Activated CD8-positive, alpha-beta T cell treated with anti-CD3 and anti-CD28 coated beads for 36 hours (primary cell): ENCODE results near the gene HMX1. TPM values are rescaled to one million over a fixed set of nuclear protein-coding genes. Genes with fewer than 3 reads are reported as not detected.

Source experiments
- ATAC-seq: fragments of 200-7000 bp; cut with Tn5 transposase; one replicate; pipeline ENCODE4 v1.10.0; 2021; ENCODE audit warnings: mild to moderate bottlenecking, moderate library complexity
- CTCF ChIA-PET: fragments of 350-600 bp; sonication (Branson Sonifier 250); formaldehyde crosslinking; loops from one replicate; lab custom pipeline; 2021; ENCODE audit warnings: antibody characterized with exemption; lab: Charles Lee
- POLR2A ChIA-PET: fragments of 350-600 bp; sonication (Branson Sonifier 250); formaldehyde crosslinking; loops from one replicate; lab custom pipeline; 2021; ENCODE audit warnings: antibody characterized with exemption; lab: Charles Lee
- DNase-seq: peaks from one replicate; pipeline ENCODE4 v3.0.0-alpha.2; 2020
- H3K27ac Mint-ChIP-seq: one replicate; pipeline ENCODE4 v1.8.0; 2021; ENCODE audit warnings: mild to moderate bottlenecking, mixed read lengths
- H3K27me3 Mint-ChIP-seq: one replicate; pipeline ENCODE4 v1.8.0; 2021; ENCODE audit warnings: mixed read lengths
- H3K36me3 Mint-ChIP-seq: one replicate; pipeline ENCODE4 v1.8.0; 2021; ENCODE audit warnings: low read depth, mixed read lengths
- H3K4me1 Mint-ChIP-seq: one replicate; pipeline ENCODE4 v1.8.0; 2021; ENCODE audit warnings: low read depth, mixed read lengths
- H3K4me3 Mint-ChIP-seq: one replicate; pipeline ENCODE4 v1.8.0; 2021; ENCODE audit warnings: mild to moderate bottlenecking, moderate library complexity, mixed read lengths
- H3K9me3 Mint-ChIP-seq: one replicate; pipeline ENCODE4 v1.8.0; 2021; ENCODE audit warnings: mixed read lengths
- intact Hi-C: fragments of 100-400 bp; cut with micrococcal nuclease; formaldehyde crosslinking; loops from one replicate; pipeline ENCODE4 v1.10.0; 2022
- total RNA-seq, 2 experiments: library from RNA; stranded (reverse); gene quantifications; one replicate each; pipeline ENCODE4 v1.2.3, GENCODE V29; 2021
- TF ChIP-seq, protein P1 (sequence below): fragments of 200-600 bp; IDR thresholded peaks from one replicate; pipeline ENCODE4 v1.8.0; 2022; ENCODE audit warnings: antibody characterized with exemption, mild to moderate bottlenecking

Gene HMX1
- total RNA-seq, 2 experiments from 2014 or later = not detected

- Mint-ChIP-seq H3K27me3 (peaks cover 26% of the 10 kb centered on the region), H3K4me1 (no peaks in the 10 kb centered on the region), H3K9me3 (peaks cover 1% of the 10 kb centered on the region), H3K36me3 (peaks cover 1% of the 10 kb centered on the region), H3K4me3 (no peak overlapping the region), H3K27ac (no peak overlapping the region)
- DNase-seq (no peak), ATAC-seq (no peak)
- intact Hi-C loops = no loop called here
- TF ChIP-seq, protein P1, sequence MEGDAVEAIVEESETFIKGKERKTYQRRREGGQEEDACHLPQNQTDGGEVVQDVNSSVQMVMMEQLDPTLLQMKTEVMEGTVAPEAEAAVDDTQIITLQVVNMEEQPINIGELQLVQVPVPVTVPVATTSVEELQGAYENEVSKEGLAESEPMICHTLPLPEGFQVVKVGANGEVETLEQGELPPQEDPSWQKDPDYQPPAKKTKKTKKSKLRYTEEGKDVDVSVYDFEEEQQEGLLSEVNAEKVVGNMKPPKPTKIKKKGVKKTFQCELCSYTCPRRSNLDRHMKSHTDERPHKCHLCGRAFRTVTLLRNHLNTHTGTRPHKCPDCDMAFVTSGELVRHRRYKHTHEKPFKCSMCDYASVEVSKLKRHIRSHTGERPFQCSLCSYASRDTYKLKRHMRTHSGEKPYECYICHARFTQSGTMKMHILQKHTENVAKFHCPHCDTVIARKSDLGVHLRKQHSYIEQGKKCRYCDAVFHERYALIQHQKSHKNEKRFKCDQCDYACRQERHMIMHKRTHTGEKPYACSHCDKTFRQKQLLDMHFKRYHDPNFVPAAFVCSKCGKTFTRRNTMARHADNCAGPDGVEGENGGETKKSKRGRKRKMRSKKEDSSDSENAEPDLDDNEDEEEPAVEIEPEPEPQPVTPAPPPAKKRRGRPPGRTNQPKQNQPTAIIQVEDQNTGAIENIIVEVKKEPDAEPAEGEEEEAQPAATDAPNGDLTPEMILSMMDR = no peak
- POLR2A ChIA-PET = no interaction called here
- CTCF ChIA-PET = no interaction called here
Observed at GRCh38 chr4:8896506-8896905, 24.9 kb upstream of the HMX1 start.

- POLR2A ChIA-PET = no interaction called here
- ATAC-seq (no peak), DNase-seq (no peak)
- no peaks in the 10 kb centered on the region for H3K36me3 Mint-ChIP-seq
- TF ChIP-seq, protein P1 = no peak
- no peak overlapping the region for H3K4me3 Mint-ChIP-seq
- no peaks in the 10 kb centered on the region for H3K4me1 Mint-ChIP-seq
- CTCF ChIA-PET = no interaction called here
- peaks cover 30% of the 10 kb centered on the region for H3K27me3 Mint-ChIP-seq
- intact Hi-C loops = no loop called here
- no peak overlapping the region for H3K27ac Mint-ChIP-seq
- H3K9me3 Mint-ChIP-seq = no peaks in the 10 kb centered on the region
Observed at GRCh38 chr4:8896071-8896470, 24.4 kb upstream of the HMX1 start.

DNA sequence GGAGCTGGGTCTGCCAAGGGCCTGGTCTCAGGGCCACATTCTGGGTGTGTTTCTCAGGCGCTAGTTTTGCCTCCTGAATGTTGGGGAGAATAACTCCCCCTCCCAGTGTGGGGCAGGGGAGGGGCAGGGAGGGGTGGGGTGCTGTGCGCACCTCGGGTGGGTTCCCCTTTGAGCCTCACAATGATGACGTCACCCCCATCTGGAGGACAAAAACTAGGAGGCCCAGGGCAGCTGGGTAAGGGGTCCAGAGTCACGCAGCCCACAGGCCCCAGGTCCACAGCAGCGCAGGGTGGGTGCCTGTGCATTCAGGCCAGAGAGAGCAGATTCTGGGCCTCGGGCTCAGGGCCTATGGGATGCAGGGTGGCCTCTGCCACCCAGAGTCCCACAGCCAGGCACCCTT lies 23.7 kb upstream of the HMX1 start:
- Mint-ChIP-seq H3K9me3 (no peaks in the 10 kb centered on the region), H3K4me1 (no peaks in the 10 kb centered on the region), H3K4me3 (no peak overlapping the region), H3K27ac (no peak overlapping the region), H3K27me3 (peaks cover 35% of the 10 kb centered on the region), H3K36me3 (no peaks in the 10 kb centered on the region)
- ATAC-seq (no peak), DNase-seq (no peak)
- TF ChIP-seq, protein P1 = no peak
- CTCF ChIA-PET = no interaction called here
- POLR2A ChIA-PET = no interaction called here
- intact Hi-C loops = no loop called here

DNA sequence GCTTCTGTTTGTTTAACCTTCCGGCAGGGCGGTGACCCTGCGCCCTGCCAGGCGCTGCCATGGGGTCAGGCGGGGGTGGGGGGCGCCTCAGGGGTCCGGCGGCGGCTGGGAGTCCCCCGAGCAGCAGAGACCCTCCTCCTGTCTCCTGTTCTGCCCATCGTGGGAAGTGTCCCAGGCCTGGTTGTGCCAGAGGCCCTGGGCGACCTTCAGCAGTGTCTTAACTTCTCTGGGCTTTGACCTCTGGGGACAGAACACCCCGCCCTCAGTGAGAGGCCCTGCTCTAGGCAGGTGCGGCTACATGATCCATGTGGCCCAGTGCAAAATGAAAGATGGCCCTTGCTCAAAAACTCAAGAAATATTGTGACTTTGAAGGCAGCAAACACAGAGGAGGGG lies 22.8 kb upstream of the HMX1 start:
- POLR2A ChIA-PET = no interaction called here
- Mint-ChIP-seq H3K27me3 (peaks cover 38% of the 10 kb centered on the region), H3K9me3 (no peaks in the 10 kb centered on the region), H3K4me1 (no peaks in the 10 kb centered on the region), H3K27ac (no peak overlapping the region), H3K36me3 (no peaks in the 10 kb centered on the region), H3K4me3 (no peak overlapping the region)
- ATAC-seq (no peak), DNase-seq (no peak)
- TF ChIP-seq, protein P1 = no peak
- intact Hi-C loops = no loop called here
- CTCF ChIA-PET = no interaction called here

GRCh38 chr4:8893624-8894423 lies 22.2 kb upstream of the HMX1 start:
- TF ChIP-seq, protein P1 = no peak
- DNase-seq (no peak), ATAC-seq (no peak)
- ChIA-PET CTCF (no interaction called here), POLR2A (no interaction called here)
- no peaks in the 10 kb centered on the region for H3K4me1 Mint-ChIP-seq
- intact Hi-C loops = no loop called here
- no peaks in the 10 kb centered on the region for H3K9me3 Mint-ChIP-seq
- no peaks in the 10 kb centered on the region for H3K36me3 Mint-ChIP-seq
- H3K27me3 Mint-ChIP-seq = peaks cover 42% of the 10 kb centered on the region
- H3K4me3 Mint-ChIP-seq = no peak overlapping the region
- no peak overlapping the region for H3K27ac Mint-ChIP-seq
